ENCODE measurements around the gene DDX27. TPM values are rescaled to one million over a fixed set of nuclear protein-coding genes. Genes with fewer than 3 reads are reported as not detected.

Gene DDX27
- total and polyA plus RNA-seq, 2 of the 8 experiments (the other 6 are each of a cell fraction or from before 2014, with no cell fraction given), result 42.7 to 51.0 TPM

- TF ChIP-seq CBX8 (IDR thresholded peaks at IDR 0.05; ENCODE audit: borderline replicate concordance, low read depth, low read length) (no peak), CEBPB (IDR thresholded peaks at IDR 0.05; ENCODE audit: low read depth, low read length) (peak; percentile 63; the same call in 1 of the 2 replicates), POU5F1 (IDR thresholded peaks at IDR 0.05; ENCODE audit: low read depth, low read length) (no peak), SIN3A (conservative IDR thresholded peaks at IDR 0.05 in 1 of 2, IDR thresholded peaks at IDR 0.05 in 1 of 2; ENCODE audit: low read depth in 1 of 2, low read length in 2 of 2) (no peak), KDM5A (IDR thresholded peaks at IDR 0.05; ENCODE audit: low read length) (no peak), POLR2AphosphoS5 (IDR thresholded peaks at IDR 0.05; ENCODE audit: low read depth, low read length) (peak; percentile 97), JUND (IDR thresholded peaks at IDR 0.05; ENCODE audit: low read length) (peak; percentile 71; the same call in 1 of the 2 replicates), POLR2A (IDR thresholded peaks at IDR 0.05; ENCODE audit: control extremely low read depth in 1 of 2, low read depth in 2 of 2, low read length in 2 of 2) (peak; percentile 18 to 95)
- no peaks in the 10 kb centered on the region; the same call in 1 of the 2 replicates for H3K79me1 ChIP-seq (ENCODE audit: low read depth, low read length)
- no peak overlapping the region for H3K23ac ChIP-seq (ENCODE audit: insufficient read length)
- peak overlapping the region in 1 of 4 experiments; percentile 89; a peak in 1 of 8 replicates for H3K4me3 ChIP-seq (ENCODE audit: extremely low read depth in 1 of 4, insufficient read depth in 2 of 4, low read depth in 3 of 4, low read length in 4 of 4)
- no peak overlapping the region for H3K4ac ChIP-seq (replicated peaks; ENCODE audit: insufficient read length, low read depth, low read length)
- 0 out of 7 replicates have a peak overlapping the region, but pooled peaks of 1 of the 4 experiments have one; percentile 38 for H3K9ac ChIP-seq (replicated peaks in 1 of 4; ENCODE audit: extremely low read depth in 1 of 4, low read depth in 3 of 4, low read length in 3 of 4)
- no peak overlapping the region for H4K5ac ChIP-seq (ENCODE audit: insufficient read length, low read depth, low read length)
- no peak overlapping the region for H3K18ac ChIP-seq (ENCODE audit: extremely low read depth, low read length)
- H4K8ac ChIP-seq (ENCODE audit: extremely low read depth, insufficient read depth, low read length), result no peak overlapping the region
- H3K79me2 ChIP-seq (ENCODE audit: control insufficient read depth in 1 of 2, insufficient read depth in 2 of 2, low read length in 2 of 2), result peaks cover 22 to 54% of the 10 kb centered on the region in 2 experiments
- ChIA-PET CTCF (ENCODE audit: partially characterized antibody) (interaction anchor here (0.7 to 1.3 kb wide), 6 partner anchors 8 to 254 kb away, joined by 3 to 8 read pairs (median 4); no protein-coding TSS in a partner anchor), POLR2A (ENCODE audit: partially characterized antibody) (interaction anchor here (0.6 to 18.5 kb wide), 26 partner anchors 8 to 1575 kb away, joined by 3 to 1132 read pairs (median 3); partner anchors contain the start of gene ZNFX1)
- peak overlapping the region; percentile 25 to 97; a peak in 2 of 4 replicates for H3K4me2 ChIP-seq (ENCODE audit: insufficient read depth in 1 of 2, low read depth in 2 of 2, low read length in 2 of 2)
- H2BK20ac ChIP-seq (ENCODE audit: low read length), result no peak overlapping the region
- H3K27me3 ChIP-seq (replicated peaks in 1 of 4; ENCODE audit: control insufficient read depth in 3 of 4, extremely low read depth in 1 of 4, insufficient read depth in 3 of 4, low read length in 3 of 4), result no peaks in the 10 kb centered on the region
- H2BK12ac ChIP-seq (ENCODE audit: low read depth, low read length), result no peak overlapping the region
- H4K91ac ChIP-seq (replicated peaks; ENCODE audit: insufficient read length, low read length), result no peak overlapping the region
- no peak overlapping the region for H2AK5ac ChIP-seq (ENCODE audit: low read depth, low read length)
- peaks cover 11% of the 10 kb centered on the region for H3K23me2 ChIP-seq (ENCODE audit: low read depth, low read length)
- H3K36me3 ChIP-seq (ENCODE audit: control insufficient read depth in 2 of 4, insufficient read depth in 4 of 4, low read length in 3 of 4), result peaks cover 56 to 88% (median 75%) of the 10 kb centered on the region in 4 experiments
- H2BK120ac ChIP-seq (replicated peaks; ENCODE audit: low read depth, low read length), result no peak overlapping the region
- H3K27ac ChIP-seq (ENCODE audit: low read depth, low read length), result peak overlapping the region; percentile 68; the same call in 1 of the 2 replicates
- peak overlapping the region; percentile 4; the same call in 1 of the 2 replicates for H2BK5ac ChIP-seq (ENCODE audit: low read depth, low read length)
- no peak for FAIRE-seq
- no peaks in the 10 kb centered on the region for H3K9me3 ChIP-seq (ENCODE audit: insufficient read depth in 2 of 2, low read depth in 1 of 2, low read length in 1 of 2)
- no peak overlapping the region for H3K14ac ChIP-seq (ENCODE audit: insufficient read length)
- H3K4me1 ChIP-seq (replicated peaks in 1 of 4; ENCODE audit: control insufficient read depth in 3 of 4, insufficient read depth in 4 of 4, low read length in 3 of 4), result peaks cover 2 to 15% (median 9%) of the 10 kb centered on the region in 4 experiments; a peak in 5 of 7 replicates
- no peak overlapping the region for H2AFZ ChIP-seq (ENCODE audit: low read length)
- H4K20me1 ChIP-seq (replicated peaks in 1 of 2; ENCODE audit: control insufficient read depth in 1 of 2, insufficient read depth in 2 of 2, low read length in 2 of 2), result peaks cover 36 to 44% of the 10 kb centered on the region in 2 experiments
- H2BK15ac ChIP-seq (ENCODE audit: low read length), result no peak overlapping the region
- no peak for DNase-seq (ENCODE audit: low read depth in 1 of 2, low spot score in 2 of 2)
- H3K56ac ChIP-seq (replicated peaks; ENCODE audit: insufficient read length, low read depth, low read length), result no peak overlapping the region
Observed at GRCh38 chr20:49287555-49288249, 68.5 kb downstream of the DDX27 start.

All from H1 (cell line).